OCI-LY1 (cell line): ENCODE results near the gene HOXA7.

ENCODE experiments used
- H2AFZ ChIP-seq: fragments of 200-600 bp; sonication (generic), shearing (Covaris generic); 2 replicates; pipeline ENCODE4 v1.6.0; 2014; ENCODE audit warnings: antibody characterized with exemption, mild to moderate bottlenecking, low read length
- H3F3A ChIP-seq: fragments of 200-600 bp; sonication (generic), shearing (Covaris generic); 2 replicates; pipeline ENCODE4 v1.6.0; 2014; ENCODE audit warnings: mild to moderate bottlenecking, antibody characterized with exemption, low read length, moderate library complexity; ENCODE audit not compliant: insufficient read depth
- H3K27ac ChIP-seq: fragments of 200-600 bp; sonication (generic); 2 replicates; pipeline ENCODE4 v1.5.1; 2014; ENCODE audit warnings: low read length, mixed run types, mild to moderate bottlenecking, low read depth; ENCODE audit not compliant: poor library complexity, severe bottlenecking
- H3K27me3 ChIP-seq: fragments of 200-600 bp; sonication (generic); 2 replicates; pipeline ENCODE4 v1.6.0; 2014; ENCODE audit warnings: antibody characterized with exemption, mild to moderate bottlenecking, low read length, moderate library complexity; ENCODE audit not compliant: insufficient read depth
- H3K36me3 ChIP-seq: fragments of 200-600 bp; sonication (generic); 2 replicates; pipeline ENCODE4 v1.6.1; 2014; ENCODE audit warnings: mild to moderate bottlenecking, antibody characterized with exemption, low read length, moderate library complexity, mixed read lengths; ENCODE audit not compliant: insufficient read depth
- H3K4me1 ChIP-seq: fragments of 200-600 bp; sonication (generic); 2 replicates; pipeline ENCODE4 v1.5.1; 2014; ENCODE audit warnings: mild to moderate bottlenecking, low read length, moderate library complexity; ENCODE audit not compliant: insufficient read depth, severe bottlenecking
- H3K4me2 ChIP-seq: fragments of 200-600 bp; sonication (generic), shearing (Covaris generic); 2 replicates; pipeline ENCODE4 v1.6.1; 2014; ENCODE audit warnings: low read length
- H3K4me3 ChIP-seq: fragments of 200-600 bp; sonication (generic); 2 replicates; pipeline ENCODE4 v1.5.1; 2014; ENCODE audit warnings: low read length, low read depth, mild to moderate bottlenecking, mixed read lengths; ENCODE audit not compliant: poor library complexity, severe bottlenecking
- H3K79me2 ChIP-seq: fragments of 200-600 bp; shearing (Covaris generic); 2 replicates; pipeline ENCODE4 v1.6.1; 2016; ENCODE audit warnings: mixed run types, low read length, mixed read lengths; ENCODE audit not compliant: insufficient read depth
- H3K9ac ChIP-seq: fragments of 200-600 bp; sonication (generic), shearing (Covaris generic); 2 replicates; pipeline ENCODE4 v1.6.1; 2014; ENCODE audit warnings: mild to moderate bottlenecking, low read length, mixed read lengths
- H3K9me2 ChIP-seq: fragments of 200-600 bp; sonication (generic), shearing (Covaris generic); 2 replicates; pipeline ENCODE4 v1.6.1; 2014; ENCODE audit warnings: low read depth, mild to moderate bottlenecking, low read length, mixed read lengths
- H3K9me3 ChIP-seq: fragments of 200-600 bp; shearing (Covaris generic); 2 replicates; pipeline ENCODE4 v1.6.1; 2014; ENCODE audit warnings: low read length, mixed read lengths
- H4K20me1 ChIP-seq: fragments of 200-600 bp; sonication (generic), shearing (Covaris generic); 2 replicates; pipeline ENCODE4 v1.6.0; 2016; ENCODE audit warnings: mild to moderate bottlenecking, low read length; ENCODE audit not compliant: insufficient read depth
- CTCF ChIP-seq: fragments of 200-600 bp; sonication (generic), shearing (Covaris generic); IDR thresholded peaks from 2 replicates; pipeline ENCODE4 v1.5.1; 2017; ENCODE audit warnings: mild to moderate bottlenecking, antibody characterized with exemption, low read length, moderate library complexity, mixed read lengths
- EZH2 ChIP-seq: fragments of 200-600 bp; sonication (generic), shearing (Covaris generic); IDR thresholded peaks from 2 replicates; pipeline ENCODE4 v1.8.0; 2017; ENCODE audit warnings: borderline replicate concordance, mixed run types, mild to moderate bottlenecking, antibody characterized with exemption, low read length, moderate library complexity, mixed read lengths

The HOXA7 gene

GRCh38 chr7:27189295-27189996 lies 33.0 kb upstream of the HOXA7 start:
- TF ChIP-seq CTCF: no peak
- Histone ChIP-seq H3K4me3 (no peak overlapping the region), H3K4me1 (peaks cover 12% of the 10 kb centered on the region), H3K9me3 (no peaks in the 10 kb centered on the region), H3K27ac (no peak overlapping the region), H3K9me2 (no peaks in the 10 kb centered on the region), H3K27me3 (peaks cover 22% of the 10 kb centered on the region), H3K4me2 (no peak overlapping the region), H3K36me3 (no peaks in the 10 kb centered on the region), H4K20me1 (no peaks in the 10 kb centered on the region), H3K9ac (no peak overlapping the region), H2AFZ (no peak overlapping the region), H3F3A (no peaks in the 10 kb centered on the region), H3K79me2 (no peaks in the 10 kb centered on the region)

DNA sequence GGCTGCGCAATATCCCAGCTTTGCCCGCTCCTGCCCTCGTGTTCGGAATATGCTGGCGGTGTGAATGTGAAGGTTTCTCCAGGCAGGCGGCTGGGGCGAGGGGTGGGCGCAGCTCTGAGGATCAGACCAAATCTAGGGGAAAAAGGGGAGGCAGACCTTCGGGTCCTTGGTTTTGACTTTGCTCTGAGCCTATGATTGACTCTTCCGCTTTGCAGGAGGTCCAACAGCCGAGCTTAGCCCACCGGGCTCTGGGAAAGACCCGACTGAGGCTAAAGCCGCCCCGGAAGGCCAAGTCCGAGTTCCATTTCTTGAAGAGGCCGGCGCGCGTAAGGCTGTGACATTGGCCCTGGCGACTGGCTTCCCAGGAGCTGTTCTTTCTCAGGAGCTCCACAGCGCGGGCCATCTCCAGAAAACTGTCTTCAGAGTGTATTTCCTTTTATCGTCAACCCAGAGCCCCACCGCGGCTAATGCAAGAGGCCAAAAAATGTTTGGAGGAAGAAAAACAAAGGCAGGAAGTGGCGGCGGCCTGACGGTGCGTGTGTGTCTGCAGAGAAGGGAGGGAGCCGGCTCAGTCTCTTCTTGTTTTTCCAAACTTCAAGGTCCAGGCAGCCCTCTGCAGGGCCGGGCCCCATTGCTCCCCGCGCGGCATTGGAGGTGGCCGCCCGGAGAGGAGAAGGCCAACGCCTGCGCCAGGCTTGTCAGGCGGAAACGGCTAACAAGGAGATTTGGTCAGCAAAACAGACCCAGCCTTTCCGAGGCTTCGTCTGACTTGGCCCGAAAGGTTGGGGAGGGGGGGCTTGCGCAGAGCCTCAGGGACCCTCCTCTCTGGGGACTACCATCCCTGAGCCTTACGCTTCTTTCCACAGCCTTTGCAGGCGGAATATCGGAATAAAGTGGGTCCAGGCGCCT lies 32.2 kb upstream of the HOXA7 start:
- Histone ChIP-seq H3K27ac (no peak overlapping the region), H4K20me1 (no peaks in the 10 kb centered on the region), H2AFZ (no peak overlapping the region)

More for the DNA sequence above, 32.2 kb upstream of the HOXA7 start:
- Histone ChIP-seq H3K4me2 (no peak overlapping the region), H3K9me3 (no peaks in the 10 kb centered on the region), H3K9ac (no peak overlapping the region), H3K27me3 (peaks cover 22% of the 10 kb centered on the region), H3K36me3 (no peaks in the 10 kb centered on the region), H3F3A (no peaks in the 10 kb centered on the region), H3K4me3 (no peak overlapping the region), H3K79me2 (no peaks in the 10 kb centered on the region), H3K9me2 (no peaks in the 10 kb centered on the region), H3K4me1 (peaks cover 18% of the 10 kb centered on the region)
- TF ChIP-seq CTCF (no peak), EZH2 (no peak)
